GM21360 (cell line): Measurements from ENCODE around the gene IDS.
A peak's percentile ranks its signal among the peaks of the same experiment; 100 is the strongest.
"Not testable (repeated sequence)": the region's sequence is repeated elsewhere in the genome, so short reads cannot be mapped to it uniquely, and the experiment has no call there.

Experiments used
- ATAC-seq: cut with Tn5 transposase; IDR thresholded peaks from one replicate; pipeline ENCODE4 v1.9.1; 2021; ENCODE audit warnings: mild to moderate bottlenecking, moderate library complexity; ENCODE audit not compliant: unreplicated experiment

The IDS gene

DNA sequence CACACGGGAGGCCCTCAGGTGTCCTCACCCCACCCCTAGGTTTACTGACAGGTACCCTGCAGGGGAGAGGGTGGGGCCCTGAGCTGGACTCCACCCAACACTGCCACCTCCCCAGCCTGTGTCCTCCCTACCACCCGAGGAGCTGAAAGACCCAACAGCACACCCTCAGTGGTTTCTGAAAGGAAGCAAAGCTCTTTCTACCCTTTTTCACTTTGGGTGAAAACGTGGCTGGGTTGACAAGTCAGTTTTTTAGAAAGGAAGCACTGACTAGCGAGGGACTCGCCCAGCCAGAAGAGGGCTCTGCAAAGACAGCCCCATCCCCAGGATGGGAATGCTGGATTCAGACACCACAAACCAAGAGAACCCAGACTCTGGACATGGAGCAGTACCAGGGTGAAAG is 2.2 kb downstream of the IDS start:
- not testable (repeated sequence) for ATAC-seq

DNA sequence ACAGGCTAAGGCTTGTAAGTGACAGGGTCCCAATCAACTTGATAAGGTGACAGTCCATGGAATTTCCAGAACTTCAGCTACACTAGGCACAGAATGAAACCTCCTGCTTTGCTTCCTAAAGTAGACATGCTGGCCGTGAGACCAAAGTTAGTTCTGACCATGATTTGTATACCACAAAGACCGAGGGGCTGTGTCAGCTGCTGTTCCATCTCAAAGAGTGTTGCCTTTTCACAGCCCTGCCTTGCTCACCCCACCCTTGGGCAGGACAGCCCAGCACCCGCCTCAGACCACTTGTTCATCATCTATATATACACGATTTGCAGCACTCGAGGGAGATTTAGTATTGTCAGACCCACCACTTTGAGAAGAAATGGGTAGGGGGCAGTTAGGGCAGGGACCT is 5.3 kb downstream of the IDS start:
- no peak for ATAC-seq

DNA sequence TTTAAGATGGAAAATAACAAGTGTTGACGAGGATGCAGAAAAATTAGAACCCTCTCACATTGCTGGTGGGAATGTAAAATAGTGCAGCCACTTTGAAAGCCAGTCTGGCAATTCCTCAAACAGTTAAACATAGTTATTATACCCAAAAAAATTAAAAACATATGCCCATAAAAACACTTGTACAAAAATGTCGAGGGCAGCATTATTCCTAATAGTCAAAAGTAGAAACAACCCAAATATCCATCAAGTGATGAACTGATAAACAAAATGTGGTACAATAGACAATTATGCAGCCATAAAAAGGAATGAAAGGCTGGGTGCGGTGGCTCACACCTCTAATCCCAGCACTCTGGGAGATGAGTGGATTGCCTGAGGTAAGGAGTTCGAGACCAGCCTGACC is 6.3 kb downstream of the IDS start:
- ATAC-seq = no peak

DNA sequence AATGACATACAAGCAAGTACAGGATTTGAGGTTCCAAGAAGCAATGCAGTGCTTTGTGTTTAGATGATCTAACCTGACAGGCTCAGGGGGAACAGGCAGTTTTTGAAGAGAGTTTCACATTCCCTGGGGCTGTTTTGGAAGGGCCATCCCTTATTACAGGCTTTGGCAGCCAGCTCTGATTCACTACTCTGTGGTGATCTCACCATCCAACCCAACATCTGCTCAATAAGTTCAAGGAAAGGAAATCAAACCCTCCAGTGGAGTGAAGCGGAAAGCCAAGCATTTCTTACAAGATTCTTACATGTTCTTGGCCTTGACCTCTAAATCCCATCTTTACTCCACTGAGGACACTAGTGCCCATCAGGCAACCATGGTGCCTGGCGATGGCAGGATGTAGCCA is 7.5 kb downstream of the IDS start:
- ATAC-seq = no peak

DNA sequence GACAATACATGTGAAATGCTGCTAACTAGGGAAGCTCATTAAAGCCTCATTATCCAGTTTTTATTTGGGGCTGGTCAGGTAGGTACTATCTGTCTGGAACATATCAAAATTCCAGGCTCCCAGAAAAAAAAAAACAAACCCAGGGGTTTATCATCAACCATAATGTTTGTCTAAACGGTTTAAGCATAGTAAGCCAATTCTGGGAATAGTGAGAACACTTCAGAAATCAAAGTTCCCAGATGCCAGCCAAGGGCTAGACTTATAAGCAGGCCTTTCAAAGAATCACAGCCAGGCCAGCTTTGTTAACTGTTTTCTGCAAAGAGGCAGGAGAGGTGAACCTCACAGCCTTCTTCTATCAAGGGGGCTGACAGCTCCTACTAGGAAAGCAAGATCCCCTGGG is 8.1 kb downstream of the IDS start:
- ATAC-seq = no peak

DNA sequence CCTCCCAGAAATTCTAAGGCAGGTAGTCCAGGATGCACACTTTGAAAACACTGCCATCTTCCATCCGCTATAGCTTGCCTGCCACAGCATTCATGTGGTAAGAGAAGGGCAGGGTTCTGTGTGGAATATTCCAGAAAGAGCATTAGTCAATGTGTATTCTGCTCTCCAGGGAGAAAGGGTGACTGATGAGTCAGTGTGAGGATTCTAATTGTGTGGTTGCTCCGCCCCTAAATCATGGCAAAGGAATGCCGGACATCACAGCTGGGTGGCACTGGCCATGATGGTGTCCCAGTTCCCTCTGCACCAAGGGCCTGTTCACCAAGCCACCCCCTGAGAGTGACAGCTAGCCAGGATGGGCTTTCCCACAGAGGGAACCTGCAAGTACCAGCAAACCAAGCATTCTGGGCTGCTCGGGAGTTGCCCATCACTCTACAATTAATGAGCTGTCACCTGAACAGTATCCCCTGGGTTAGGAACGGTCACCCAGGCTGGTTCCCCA is 9.5 kb downstream of the IDS start:
- no peak for ATAC-seq

DNA sequence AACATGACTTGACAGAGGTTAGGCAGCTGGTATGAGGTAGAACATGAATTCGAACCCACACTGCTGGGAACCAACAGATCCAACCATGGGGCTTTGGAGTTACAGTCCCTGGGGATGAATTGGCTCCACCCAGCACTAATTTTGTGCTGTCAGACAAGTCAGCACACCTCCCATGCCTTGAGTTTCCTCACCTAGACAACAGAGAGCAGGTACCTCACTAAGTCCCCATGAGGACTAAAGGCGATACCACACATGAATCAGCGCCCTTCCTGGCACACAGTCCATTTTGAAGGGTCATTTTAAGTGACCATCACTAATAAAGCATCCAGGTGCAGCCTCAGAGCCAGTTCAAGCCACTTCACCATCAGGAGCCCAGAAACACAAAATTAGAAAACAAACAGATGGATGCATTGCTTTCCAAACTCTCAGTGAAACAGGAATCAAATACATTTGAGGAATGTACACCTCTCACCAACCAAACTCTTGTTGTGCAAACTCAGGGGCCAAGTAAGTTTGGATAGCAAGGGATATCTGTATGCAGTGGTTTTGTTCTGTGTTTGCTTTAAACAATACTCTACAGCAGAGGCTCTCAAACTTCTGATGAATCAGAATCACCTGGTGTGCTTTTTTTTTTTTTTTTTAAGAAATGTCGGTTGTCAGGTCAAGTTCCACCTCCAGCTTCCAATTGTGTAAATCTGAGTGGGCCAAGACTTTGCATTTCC is 10.1 kb downstream of the IDS start:
- ATAC-seq = no peak

DNA sequence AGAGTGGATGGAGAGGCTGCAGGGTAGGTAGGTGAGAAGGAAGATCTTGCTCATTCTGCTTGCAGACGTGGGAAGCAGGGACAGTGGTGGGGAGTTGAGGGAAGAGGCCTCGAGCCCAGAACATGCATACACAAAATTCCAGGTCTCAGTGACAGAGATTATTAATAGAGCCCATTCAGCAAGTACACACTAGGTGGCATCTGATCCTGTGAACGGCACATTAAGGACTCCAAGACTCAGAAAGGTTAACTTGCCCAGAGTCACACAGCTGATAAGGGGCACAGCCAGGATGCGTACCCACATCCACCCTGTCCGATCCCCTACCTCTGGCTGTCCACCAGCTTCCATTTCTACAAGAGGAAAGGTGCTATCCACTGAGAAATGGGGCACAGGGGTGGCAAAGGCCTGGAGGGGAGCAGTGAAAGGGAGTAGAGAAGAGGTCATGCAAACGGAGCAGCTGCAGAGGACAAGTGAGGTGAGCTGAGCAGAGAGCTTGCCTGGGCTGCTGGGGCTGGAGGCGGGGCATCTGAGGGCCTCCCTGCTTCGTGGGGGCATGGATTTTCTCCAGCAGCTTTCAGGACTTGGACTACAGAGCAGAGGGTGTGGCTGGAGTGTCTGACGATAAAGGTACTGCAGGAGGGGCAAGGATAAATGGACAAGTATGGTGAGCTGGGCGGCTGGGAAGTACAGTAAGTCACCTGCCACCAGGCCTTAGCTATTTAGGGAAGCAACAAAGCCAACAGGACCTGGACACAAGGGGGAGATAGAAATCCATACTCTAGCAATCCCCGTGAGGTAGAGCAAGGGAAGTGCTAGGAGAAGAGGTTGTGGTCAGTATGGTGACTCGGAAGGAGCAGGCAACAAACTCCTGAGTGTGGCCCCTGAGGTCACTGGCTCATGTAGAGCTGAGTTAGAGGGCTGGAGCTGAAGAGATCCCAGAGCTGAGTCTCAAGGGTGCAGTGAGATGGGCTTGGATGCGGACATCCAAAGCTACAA is 11.2 kb downstream of the IDS start:
- no peak for ATAC-seq

DNA sequence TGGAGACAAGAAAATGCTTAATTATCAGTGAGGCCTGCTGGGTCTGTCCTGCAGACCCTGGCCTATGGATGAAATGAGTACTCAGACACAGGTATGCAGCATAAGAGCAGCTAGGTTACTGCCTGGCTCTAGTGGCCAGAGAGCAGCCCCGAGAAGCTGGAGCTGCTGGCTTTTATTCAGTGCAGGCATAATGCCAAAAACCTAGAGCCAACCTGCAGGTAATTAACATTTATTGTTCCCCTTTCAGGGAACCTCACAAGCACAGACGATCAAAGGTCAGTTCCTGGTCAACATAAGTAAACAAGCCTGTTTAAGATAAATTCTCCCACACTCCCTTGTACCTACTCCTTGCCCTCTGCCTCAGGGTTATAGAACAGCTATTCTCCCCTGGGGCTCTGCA is 13.3 kb downstream of the IDS start:
- no peak for ATAC-seq

DNA sequence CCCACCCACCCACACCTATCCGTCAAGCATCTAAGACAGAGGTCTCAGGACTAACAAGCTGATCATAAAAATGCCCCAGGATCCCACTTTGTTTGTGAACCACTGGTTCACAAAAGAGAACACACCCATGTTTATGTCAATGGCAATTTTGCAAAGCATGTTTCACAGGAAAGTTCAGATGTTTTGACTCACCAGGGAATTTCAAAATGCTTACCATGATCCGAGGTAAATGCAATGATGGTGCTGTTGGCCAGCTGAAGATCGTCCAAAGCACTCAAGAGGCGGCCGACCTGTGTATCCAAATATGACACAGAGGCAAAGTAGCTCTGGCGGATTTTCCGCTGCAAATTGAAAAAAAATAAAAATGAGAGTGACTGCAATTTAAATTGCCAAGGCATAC is 15.0 kb downstream of the IDS start:
- ATAC-seq = no peak

DNA sequence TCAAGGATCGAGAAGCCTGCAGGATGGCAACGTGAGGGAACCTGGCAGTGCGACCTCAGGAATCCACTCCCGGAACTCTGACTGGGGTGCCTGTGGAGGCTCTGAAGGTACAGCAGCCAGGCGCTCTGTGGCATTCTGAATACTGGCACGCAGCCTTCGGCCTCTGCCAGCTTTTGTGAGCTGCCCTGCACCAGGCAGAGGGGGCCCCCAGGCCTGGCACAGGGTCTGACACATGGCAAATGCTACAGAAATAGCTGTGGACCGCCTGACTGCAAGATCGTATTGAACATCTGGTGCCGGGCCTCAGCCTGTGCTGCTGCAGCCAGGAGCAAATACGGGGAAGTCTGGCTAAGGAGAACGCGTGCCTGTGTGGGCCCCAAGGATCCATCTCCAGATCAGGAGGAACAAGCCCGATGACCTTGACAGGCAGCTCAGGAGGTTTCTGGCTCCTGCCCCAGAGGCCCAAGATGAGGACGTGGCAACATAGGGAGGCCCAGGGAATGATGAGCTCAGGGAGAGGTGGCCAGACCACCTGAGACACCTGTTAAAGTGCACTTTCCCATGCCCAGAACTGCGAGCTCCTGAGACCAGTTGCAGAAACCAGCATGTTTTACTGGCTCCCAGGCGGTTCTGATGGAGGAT is 16.6 kb downstream of the IDS start:
- ATAC-seq = not testable (repeated sequence)

DNA sequence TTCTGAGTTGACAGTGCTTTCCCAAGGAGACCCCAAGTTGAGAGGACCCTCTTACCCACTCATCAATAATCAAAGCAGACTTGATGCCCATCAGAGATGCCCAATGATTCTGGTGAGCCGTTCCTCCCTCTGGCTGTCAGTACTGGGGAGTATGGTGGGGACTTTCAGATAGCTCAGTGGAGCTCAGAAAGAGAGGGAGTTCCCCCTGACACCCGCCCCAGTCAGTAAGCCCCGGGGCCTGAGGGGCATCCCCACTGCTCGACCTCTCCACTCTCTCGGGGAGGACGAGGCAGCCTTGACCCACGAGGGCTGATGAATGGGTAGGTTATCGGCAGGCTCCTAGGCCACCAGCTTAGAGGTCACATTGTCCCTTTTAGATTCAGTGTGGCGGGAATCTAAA is 17.1 kb downstream of the IDS start:
- ATAC-seq = not testable (repeated sequence)

DNA sequence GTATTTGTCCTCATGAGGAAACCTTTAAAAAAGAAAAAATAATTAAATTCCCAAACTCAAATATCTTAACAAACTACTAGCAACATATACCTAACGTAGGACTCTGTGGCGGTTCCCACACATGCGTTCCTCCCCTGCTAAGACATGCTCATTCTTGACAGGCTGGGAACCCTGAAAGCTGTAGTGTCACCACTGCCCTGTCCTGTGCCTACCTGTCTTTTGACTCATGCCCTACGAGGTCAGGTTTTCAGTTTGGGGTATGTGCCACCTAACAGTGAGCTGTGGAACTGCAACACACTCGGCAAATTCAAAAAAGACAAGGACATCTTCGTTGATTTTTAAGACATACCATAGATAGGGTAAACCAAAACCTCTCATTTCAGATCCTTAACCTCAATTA is 17.8 kb downstream of the IDS start:
- ATAC-seq = peak; percentile 55

DNA sequence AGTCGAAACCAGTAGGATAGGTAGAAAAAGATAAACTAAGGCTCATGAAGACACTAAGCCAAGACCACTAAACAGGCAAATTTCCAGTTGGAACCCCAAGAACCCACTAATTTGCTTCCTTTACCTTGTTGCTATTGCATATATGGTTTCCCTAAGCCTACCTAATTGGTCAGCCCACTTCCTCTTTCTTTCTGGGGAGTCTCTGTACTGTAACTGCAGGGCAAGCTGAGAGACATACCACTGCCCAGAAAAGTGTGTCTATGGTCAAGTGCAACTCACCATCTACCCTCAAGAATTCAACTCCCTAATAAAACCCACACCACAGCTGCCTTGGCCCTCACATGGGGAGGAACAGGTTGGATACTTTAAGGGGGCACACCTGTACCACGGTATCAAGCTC is 28.6 kb downstream of the IDS start:
- ATAC-seq = no peak

DNA sequence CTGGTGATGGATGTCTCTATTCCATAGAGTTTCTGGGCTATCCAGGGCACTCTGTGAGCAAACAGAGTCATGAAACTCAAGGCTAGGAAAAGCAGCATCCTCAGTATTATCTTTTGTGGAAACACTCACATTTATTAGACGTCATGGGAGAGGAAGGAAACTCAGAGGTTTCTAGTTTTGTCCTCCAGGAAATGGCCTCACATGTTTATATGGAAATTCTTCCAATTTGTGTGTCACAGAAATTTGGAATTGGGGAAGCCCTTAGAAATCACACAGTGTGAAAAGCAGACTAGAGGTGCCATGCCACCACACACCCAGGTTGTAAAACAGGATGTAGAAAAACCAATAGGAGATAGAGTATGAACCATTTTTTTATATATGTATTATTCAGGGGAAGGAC is 31.1 kb downstream of the IDS start:
- no peak for ATAC-seq

DNA sequence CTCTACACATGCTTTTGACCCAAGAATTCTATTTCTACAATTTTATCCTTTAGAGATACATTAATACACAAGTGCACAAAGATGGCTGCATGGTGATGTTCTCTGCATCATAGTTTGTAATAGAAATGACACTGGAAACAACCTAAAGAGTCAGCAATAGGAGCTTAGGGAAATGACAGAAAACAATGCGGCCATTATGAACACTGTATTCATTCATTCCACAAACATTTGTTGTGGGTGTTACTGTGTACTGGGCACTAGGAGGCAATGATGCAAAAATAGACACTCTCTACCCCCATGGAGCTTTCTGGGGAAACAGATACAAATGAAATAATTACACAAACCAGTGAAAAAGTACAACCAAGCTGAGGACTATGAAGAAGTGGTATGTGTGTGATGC is 32.0 kb downstream of the IDS start:
- no peak for ATAC-seq

DNA sequence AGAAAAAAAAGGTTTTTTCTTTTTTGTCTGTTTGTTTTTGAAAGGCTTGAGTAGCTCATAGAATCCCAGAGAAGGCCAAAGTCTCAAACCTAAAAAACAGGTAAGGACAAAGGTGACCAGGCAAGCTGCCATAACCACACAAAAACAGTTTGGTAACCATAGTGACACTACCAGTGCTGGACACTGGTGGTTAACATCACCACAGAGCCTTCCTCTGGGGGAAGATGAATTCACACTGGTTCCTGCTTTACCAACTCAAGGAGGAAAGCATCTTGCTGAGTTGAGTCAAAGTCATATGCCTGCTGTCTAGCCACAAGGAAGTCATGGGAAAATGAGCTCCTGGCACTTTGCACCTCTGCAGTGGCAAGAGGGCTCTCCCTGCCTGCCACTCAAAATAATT is 32.5 kb downstream of the IDS start:
- ATAC-seq = no peak

DNA sequence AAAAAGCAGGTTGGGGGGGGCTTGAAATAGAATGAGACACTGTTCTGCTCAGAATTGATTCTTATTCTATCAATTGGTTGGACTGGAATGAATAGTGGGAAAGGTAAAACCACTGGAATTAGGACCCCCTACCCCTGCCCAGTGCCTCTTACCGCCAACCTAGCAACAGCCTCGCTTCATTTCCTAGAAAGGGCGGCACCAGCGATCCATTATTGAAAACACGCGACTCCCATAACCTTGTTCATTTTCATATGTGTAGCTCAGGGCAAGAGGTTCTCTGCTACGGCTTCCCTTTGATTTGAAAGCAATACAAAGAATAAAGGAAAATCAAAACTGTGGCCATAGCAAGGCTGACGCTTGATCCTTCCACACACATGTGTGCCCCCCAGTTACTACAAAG is 33.7 kb downstream of the IDS start:
- no peak for ATAC-seq

DNA sequence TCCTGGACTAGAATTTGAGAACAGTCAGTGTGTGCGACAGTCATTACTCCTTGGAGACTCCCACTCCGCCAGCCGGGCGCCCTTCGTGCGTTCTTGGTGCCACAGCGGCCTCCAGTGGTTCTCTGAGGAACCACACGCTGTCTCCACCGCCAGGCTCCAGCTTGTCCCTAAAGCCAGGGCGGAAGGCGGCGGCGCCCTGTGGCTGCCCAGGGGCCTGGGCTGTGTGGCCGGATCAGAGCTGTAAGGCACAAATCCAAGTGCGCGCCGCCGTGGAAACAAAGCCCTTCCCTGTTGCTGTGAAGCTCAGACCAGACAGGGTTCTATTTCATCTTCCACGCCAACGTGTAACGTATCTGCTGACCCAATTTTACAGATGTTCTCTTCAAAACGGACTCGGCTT is 34.2 kb downstream of the IDS start:
- peak; percentile 97 for ATAC-seq

DNA sequence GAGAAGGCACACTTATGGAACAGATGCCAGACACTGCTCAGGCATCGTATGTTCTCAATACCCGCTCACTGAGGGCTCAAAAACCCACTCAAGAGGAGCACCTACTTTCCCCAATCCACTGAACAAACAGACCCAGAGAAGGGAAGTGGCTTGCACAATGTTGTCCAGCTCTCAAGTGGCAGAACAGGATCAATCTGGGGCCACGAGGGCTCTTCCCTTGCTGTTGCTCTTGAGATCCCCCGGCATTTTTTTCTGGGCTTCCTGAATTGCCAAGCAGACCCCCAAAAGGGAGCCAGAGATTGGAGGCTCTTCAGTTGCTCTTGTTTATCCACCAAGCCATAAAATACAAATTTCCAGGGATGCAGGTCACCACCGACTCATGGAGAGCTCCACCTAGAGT is 35.7 kb downstream of the IDS start:
- ATAC-seq = no peak

DNA sequence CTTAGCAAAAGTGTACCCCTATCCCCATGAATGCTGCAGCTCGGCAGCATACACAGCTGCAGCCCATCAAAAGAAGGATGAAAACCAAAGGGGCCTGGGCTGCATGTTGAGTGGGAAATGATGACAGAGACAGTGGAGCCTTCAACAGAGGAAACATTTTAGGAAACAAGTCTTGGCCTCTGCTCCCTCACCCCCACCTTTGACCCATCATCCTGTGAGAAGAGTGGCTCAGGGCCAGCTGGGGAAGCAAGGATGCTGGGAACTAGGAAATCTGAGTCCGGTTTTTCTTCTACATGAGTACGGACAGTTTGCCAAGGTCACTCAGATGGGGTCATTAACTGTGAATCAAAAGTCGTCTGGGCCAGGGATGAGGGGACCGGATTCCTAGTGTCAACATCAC is 37.2 kb downstream of the IDS start:
- no peak for ATAC-seq

DNA sequence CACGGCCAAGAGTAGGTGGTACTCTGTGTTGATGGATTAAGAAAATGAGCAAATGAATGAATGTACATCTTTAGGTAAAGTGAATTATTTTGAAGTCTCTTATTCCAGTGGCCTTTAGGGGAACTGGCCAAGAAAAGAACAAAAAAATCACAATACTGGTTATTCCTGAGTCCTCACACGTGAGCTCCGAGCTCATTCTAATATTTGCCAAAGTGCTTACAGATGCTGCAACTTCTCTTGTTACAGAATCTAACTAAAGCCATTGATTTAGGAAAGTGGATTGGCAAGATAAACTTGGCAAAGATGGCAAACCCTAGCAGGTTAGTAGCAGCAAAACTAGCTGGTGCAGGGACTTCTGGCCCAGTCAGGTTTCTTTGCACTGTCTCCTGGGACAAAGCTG is 37.6 kb downstream of the IDS start:
- no peak for ATAC-seq
